Measurements from ENCODE around the gene NUDT4.
"Not testable (repeated sequence)": the region's sequence is repeated elsewhere in the genome, so short reads cannot be mapped to it uniquely, and the experiment has no call there.

NUDT4 gene

GRCh38 chr12:93407054-93407962, 29.6 kb downstream of the NUDT4 start:
- no peak for DNase-seq (ENCODE audit: low read depth)
- in situ Hi-C loops (cut with HindIII; ENCODE audit: low sequenced_read_pairs), result loop anchor here (25.0 kb wide), 1 partner anchor 620 kb away; no protein-coding TSS in a partner anchor
- no peak overlapping the region for H3K4me3 ChIP-seq (ENCODE audit: low read depth, low read length)
- no peak for TF ChIP-seq CTCF (IDR thresholded peaks at IDR 0.05; ENCODE audit: low read depth, low read length, missing control alignments)

- in situ Hi-C loops (cut with HindIII; ENCODE audit: low sequenced_read_pairs), result loop anchor here (25.0 kb wide), 1 partner anchor 621 kb away; no protein-coding TSS in a partner anchor
- no peak overlapping the region for H3K4me3 ChIP-seq (ENCODE audit: low read depth, low read length)
- no peak for DNase-seq (ENCODE audit: low read depth)
- no peak for TF ChIP-seq CTCF (IDR thresholded peaks at IDR 0.05; ENCODE audit: low read depth, low read length, missing control alignments)
Measured at GRCh38 chr12:93407963-93408283, 30.2 kb downstream of the NUDT4 start.

GRCh38 chr12:93408813-93409212, 31.1 kb downstream of the NUDT4 start:
- H3K4me3 ChIP-seq (ENCODE audit: low read depth, low read length), result no peak overlapping the region
- no peak for TF ChIP-seq CTCF (IDR thresholded peaks at IDR 0.05; ENCODE audit: low read depth, low read length, missing control alignments)
- in situ Hi-C loops (cut with HindIII; ENCODE audit: low sequenced_read_pairs), result loop anchor here (25.0 kb wide), 1 partner anchor 622 kb away; no protein-coding TSS in a partner anchor
- no peak for DNase-seq (ENCODE audit: low read depth)

- in situ Hi-C loops (cut with HindIII; ENCODE audit: low sequenced_read_pairs), result loop anchor here (25.0 kb wide), 1 partner anchor 622 kb away; no protein-coding TSS in a partner anchor
- not testable (repeated sequence) for DNase-seq (ENCODE audit: low read depth); H3K4me3 ChIP-seq (ENCODE audit: low read depth, low read length)
Measured at GRCh38 chr12:93409343-93410187, 31.8 kb downstream of the NUDT4 start.

- DNase-seq (ENCODE audit: low read depth), result not testable (repeated sequence)
- in situ Hi-C loops (cut with HindIII; ENCODE audit: low sequenced_read_pairs), result loop anchor here (25.0 kb wide), 1 partner anchor 624 kb away; no protein-coding TSS in a partner anchor
Measured at GRCh38 chr12:93411060-93411459, 33.3 kb downstream of the NUDT4 start.

GRCh38 chr12:93412396-93412795, 34.7 kb downstream of the NUDT4 start:
- in situ Hi-C loops (cut with HindIII; ENCODE audit: low sequenced_read_pairs), result loop anchor here (25.0 kb wide), 1 partner anchor 625 kb away; no protein-coding TSS in a partner anchor
- not testable (repeated sequence) for DNase-seq (ENCODE audit: low read depth); H3K4me3 ChIP-seq (ENCODE audit: low read depth, low read length)

More at GRCh38 chr12:93411060-93411459, 33.3 kb downstream of the NUDT4 start:
- H3K4me3 ChIP-seq (ENCODE audit: low read depth, low read length), result not testable (repeated sequence)

DNA sequence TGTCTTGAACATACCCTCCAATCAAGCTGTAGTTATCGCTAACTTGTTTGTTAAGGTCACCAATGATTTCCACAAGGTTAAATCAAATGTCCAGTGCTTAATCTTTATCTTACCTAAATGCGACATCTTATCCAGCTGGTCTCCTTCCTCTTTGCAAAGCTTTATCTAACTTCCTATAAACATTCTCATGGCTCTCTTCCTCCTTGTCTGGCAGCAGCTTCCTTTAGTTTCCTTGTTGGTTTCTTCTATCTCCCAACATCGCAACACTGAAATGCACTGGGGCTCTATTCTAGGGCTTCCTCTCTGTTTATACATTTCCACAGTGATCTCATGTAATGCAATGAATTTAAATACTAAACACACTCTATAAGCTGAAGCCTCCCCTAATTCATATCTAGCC, 35.3 kb downstream of the NUDT4 start:
- in situ Hi-C loops (cut with HindIII; ENCODE audit: low sequenced_read_pairs), result loop anchor here (25.0 kb wide), 1 partner anchor 626 kb away; no protein-coding TSS in a partner anchor
- H3K4me3 ChIP-seq (ENCODE audit: low read depth, low read length), result no peak overlapping the region
- DNase-seq (ENCODE audit: low read depth), result no peak
- TF ChIP-seq CTCF (IDR thresholded peaks at IDR 0.05; ENCODE audit: low read depth, low read length, missing control alignments), result no peak
